Measurements from ENCODE around the gene TEX261. TPM values are rescaled to one million over a fixed set of nuclear protein-coding genes. Genes with fewer than 3 reads are reported as not detected.

Gene TEX261
- total and polyA plus RNA-seq, 2 experiments from 2014 or later: 5.7 to 17.5 TPM

DNA sequence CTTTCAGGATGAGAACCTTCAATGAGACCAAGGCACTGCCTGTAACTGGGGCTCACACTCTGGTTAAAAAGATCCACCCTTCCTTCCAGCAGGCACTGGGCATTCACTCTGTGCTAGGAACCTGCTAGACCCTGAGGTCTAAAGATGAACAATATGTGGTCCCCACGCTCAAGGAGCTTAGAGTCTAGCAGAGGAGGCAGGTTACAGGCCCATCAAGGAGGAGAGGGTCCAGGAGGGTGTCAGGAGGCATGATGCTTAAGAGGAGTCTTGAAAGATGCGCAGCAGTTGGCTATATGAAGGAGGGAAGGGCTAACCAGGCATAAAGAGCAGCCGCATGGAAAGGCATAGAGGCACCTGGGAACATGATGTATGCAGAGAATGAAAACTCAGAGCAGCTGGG, 11.7 kb downstream of the TEX261 start:
- Mint-ChIP-seq H3K27ac (no peak overlapping the region), H3K4me1 (peaks cover 8% of the 10 kb centered on the region), H3K36me3 (ENCODE audit: low read depth) (peaks cover 12% of the 10 kb centered on the region; the same call in 1 of the 3 replicates), H3K4me3 (no peak overlapping the region), H3K9me3 (no peaks in the 10 kb centered on the region; the same call in 2 of the 3 replicates), H3K27me3 (ENCODE audit: insufficient read depth, low read depth, poor library complexity) (peaks cover 21% of the 10 kb centered on the region)
- Histone ChIP-seq H4K20me1 (replicated peaks; ENCODE audit: insufficient read depth) (peaks cover 8% of the 10 kb centered on the region), H2AFZ (no peak overlapping the region), H3K9me2 (ENCODE audit: insufficient read depth) (no peaks in the 10 kb centered on the region), H3K36me3 (ENCODE audit: insufficient read depth) (no peaks in the 10 kb centered on the region), H3K27ac (ENCODE audit: low read depth) (no peak overlapping the region), H3K27me3 (ENCODE audit: insufficient read depth) (peaks cover 17% of the 10 kb centered on the region), H3K79me2 (replicated peaks; ENCODE audit: insufficient read depth) (no peaks in the 10 kb centered on the region), H3K4me1 (ENCODE audit: insufficient read depth) (peaks cover 3% of the 10 kb centered on the region; the same call in 1 of the 2 replicates), H3K4me3 (no peak overlapping the region), H3F3A (replicated peaks; ENCODE audit: low read depth) (no peaks in the 10 kb centered on the region), H3K4me2 (no peak overlapping the region)
- DNase-seq (ENCODE audit: low spot score): no peak
- TF ChIP-seq JUNB (IDR thresholded peaks at IDR 0.05; ENCODE audit: unreplicated experiment): no peak
- TF ChIP-seq POLR2AphosphoS5 (IDR thresholded peaks at IDR 0.05; ENCODE audit: low read depth): no peak
- TF ChIP-seq ZNF114 (CRISPR knock-in tag; IDR thresholded peaks at IDR 0.05): no peak
- TF ChIP-seq, protein P1, sequence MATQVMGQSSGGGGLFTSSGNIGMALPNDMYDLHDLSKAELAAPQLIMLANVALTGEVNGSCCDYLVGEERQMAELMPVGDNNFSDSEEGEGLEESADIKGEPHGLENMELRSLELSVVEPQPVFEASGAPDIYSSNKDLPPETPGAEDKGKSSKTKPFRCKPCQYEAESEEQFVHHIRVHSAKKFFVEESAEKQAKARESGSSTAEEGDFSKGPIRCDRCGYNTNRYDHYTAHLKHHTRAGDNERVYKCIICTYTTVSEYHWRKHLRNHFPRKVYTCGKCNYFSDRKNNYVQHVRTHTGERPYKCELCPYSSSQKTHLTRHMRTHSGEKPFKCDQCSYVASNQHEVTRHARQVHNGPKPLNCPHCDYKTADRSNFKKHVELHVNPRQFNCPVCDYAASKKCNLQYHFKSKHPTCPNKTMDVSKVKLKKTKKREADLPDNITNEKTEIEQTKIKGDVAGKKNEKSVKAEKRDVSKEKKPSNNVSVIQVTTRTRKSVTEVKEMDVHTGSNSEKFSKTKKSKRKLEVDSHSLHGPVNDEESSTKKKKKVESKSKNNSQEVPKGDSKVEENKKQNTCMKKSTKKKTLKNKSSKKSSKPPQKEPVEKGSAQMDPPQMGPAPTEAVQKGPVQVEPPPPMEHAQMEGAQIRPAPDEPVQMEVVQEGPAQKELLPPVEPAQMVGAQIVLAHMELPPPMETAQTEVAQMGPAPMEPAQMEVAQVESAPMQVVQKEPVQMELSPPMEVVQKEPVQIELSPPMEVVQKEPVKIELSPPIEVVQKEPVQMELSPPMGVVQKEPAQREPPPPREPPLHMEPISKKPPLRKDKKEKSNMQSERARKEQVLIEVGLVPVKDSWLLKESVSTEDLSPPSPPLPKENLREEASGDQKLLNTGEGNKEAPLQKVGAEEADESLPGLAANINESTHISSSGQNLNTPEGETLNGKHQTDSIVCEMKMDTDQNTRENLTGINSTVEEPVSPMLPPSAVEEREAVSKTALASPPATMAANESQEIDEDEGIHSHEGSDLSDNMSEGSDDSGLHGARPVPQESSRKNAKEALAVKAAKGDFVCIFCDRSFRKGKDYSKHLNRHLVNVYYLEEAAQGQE (IDR thresholded peaks at IDR 0.05; ENCODE audit: unreplicated experiment): no peak
- TF ChIP-seq EZH2 (IDR thresholded peaks at IDR 0.05; ENCODE audit: low read depth, unreplicated experiment): no peak
- TF ChIP-seq, protein P2, sequence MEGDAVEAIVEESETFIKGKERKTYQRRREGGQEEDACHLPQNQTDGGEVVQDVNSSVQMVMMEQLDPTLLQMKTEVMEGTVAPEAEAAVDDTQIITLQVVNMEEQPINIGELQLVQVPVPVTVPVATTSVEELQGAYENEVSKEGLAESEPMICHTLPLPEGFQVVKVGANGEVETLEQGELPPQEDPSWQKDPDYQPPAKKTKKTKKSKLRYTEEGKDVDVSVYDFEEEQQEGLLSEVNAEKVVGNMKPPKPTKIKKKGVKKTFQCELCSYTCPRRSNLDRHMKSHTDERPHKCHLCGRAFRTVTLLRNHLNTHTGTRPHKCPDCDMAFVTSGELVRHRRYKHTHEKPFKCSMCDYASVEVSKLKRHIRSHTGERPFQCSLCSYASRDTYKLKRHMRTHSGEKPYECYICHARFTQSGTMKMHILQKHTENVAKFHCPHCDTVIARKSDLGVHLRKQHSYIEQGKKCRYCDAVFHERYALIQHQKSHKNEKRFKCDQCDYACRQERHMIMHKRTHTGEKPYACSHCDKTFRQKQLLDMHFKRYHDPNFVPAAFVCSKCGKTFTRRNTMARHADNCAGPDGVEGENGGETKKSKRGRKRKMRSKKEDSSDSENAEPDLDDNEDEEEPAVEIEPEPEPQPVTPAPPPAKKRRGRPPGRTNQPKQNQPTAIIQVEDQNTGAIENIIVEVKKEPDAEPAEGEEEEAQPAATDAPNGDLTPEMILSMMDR (conservative IDR thresholded peaks at IDR 0.05; ENCODE audit: low read depth in 2 of 2): no peak
- TF ChIP-seq, protein P3, sequence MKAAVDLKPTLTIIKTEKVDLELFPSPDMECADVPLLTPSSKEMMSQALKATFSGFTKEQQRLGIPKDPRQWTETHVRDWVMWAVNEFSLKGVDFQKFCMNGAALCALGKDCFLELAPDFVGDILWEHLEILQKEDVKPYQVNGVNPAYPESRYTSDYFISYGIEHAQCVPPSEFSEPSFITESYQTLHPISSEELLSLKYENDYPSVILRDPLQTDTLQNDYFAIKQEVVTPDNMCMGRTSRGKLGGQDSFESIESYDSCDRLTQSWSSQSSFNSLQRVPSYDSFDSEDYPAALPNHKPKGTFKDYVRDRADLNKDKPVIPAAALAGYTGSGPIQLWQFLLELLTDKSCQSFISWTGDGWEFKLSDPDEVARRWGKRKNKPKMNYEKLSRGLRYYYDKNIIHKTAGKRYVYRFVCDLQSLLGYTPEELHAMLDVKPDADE (IDR thresholded peaks at IDR 0.05): no peak
- no peak for TF ChIP-seq NANOG (IDR thresholded peaks at IDR 0.05; ENCODE audit: borderline replicate concordance)
- TF ChIP-seq, protein P4, sequence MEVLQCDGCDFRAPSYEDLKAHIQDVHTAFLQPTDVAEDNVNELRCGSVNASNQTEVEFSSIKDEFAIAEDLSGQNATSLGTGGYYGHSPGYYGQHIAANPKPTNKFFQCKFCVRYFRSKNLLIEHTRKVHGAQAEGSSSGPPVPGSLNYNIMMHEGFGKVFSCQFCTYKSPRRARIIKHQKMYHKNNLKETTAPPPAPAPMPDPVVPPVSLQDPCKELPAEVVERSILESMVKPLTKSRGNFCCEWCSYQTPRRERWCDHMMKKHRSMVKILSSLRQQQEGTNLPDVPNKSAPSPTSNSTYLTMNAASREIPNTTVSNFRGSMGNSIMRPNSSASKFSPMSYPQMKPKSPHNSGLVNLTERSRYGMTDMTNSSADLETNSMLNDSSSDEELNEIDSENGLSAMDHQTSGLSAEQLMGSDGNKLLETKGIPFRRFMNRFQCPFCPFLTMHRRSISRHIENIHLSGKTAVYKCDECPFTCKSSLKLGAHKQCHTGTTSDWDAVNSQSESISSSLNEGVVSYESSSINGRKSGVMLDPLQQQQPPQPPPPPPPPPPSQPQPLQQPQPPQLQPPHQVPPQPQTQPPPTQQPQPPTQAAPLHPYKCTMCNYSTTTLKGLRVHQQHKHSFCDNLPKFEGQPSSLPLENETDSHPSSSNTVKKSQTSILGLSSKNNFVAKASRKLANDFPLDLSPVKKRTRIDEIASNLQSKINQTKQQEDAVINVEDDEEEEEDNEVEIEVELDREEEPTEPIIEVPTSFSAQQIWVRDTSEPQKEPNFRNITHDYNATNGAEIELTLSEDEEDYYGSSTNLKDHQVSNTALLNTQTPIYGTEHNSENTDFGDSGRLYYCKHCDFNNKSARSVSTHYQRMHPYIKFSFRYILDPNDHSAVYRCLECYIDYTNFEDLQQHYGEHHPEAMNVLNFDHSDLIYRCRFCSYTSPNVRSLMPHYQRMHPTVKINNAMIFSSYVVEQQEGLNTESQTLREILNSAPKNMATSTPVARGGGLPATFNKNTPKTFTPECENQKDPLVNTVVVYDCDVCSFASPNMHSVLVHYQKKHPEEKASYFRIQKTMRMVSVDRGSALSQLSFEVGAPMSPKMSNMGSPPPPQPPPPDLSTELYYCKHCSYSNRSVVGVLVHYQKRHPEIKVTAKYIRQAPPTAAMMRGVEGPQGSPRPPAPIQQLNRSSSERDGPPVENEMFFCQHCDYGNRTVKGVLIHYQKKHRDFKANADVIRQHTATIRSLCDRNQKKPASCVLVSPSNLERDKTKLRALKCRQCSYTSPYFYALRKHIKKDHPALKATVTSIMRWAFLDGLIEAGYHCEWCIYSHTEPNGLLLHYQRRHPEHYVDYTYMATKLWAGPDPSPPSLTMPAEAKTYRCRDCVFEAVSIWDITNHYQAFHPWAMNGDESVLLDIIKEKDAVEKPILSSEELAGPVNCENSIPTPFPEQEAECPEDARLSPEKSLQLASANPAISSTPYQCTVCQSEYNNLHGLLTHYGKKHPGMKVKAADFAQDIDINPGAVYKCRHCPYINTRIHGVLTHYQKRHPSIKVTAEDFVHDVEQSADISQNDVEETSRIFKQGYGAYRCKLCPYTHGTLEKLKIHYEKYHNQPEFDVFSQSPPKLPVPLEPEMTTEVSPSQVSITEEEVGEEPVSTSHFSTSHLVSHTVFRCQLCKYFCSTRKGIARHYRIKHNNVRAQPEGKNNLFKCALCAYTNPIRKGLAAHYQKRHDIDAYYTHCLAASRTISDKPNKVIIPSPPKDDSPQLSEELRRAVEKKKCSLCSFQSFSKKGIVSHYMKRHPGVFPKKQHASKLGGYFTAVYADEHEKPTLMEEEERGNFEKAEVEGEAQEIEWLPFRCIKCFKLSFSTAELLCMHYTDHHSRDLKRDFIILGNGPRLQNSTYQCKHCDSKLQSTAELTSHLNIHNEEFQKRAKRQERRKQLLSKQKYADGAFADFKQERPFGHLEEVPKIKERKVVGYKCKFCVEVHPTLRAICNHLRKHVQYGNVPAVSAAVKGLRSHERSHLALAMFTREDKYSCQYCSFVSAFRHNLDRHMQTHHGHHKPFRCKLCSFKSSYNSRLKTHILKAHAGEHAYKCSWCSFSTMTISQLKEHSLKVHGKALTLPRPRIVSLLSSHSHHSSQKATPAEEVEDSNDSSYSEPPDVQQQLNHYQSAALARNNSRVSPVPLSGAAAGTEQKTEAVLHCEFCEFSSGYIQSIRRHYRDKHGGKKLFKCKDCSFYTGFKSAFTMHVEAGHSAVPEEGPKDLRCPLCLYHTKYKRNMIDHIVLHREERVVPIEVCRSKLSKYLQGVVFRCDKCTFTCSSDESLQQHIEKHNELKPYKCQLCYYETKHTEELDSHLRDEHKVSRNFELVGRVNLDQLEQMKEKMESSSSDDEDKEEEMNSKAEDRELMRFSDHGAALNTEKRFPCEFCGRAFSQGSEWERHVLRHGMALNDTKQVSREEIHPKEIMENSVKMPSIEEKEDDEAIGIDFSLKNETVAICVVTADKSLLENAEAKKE (CRISPR knock-in tag; IDR thresholded peaks at IDR 0.05): no peak
- no peak for TF ChIP-seq ZNF331 (CRISPR knock-in tag; IDR thresholded peaks at IDR 0.05; ENCODE audit: low read depth)
- no peak for TF ChIP-seq STAT1 (IDR thresholded peaks at IDR 0.05; ENCODE audit: unreplicated experiment)
- no peak for TF ChIP-seq EZH2phosphoT487 (IDR thresholded peaks at IDR 0.05; ENCODE audit: unreplicated experiment)
- no peak for TF ChIP-seq CREB1 (CRISPR knock-in tag; IDR thresholded peaks at IDR 0.05; ENCODE audit: low read depth)
- no peak for ATAC-seq

Measured in GM23338 (cell line).